B cell (primary cell): Measurements from ENCODE around the gene PPP1R3E.

Experiments
- CTCF ChIP-seq: fragments of 200-600 bp; IDR thresholded peaks from one replicate; pipeline ENCODE4 v1.8.0; 2022; ENCODE audit warnings: antibody characterized with exemption, mild to moderate bottlenecking
- EZH2 ChIP-seq: IDR thresholded peaks from 2 replicates; pipeline ENCODE4 v1.6.1; 2012; ENCODE audit warnings: borderline replicate concordance, low read depth, mild to moderate bottlenecking, moderate library complexity, low read length; ENCODE audit not compliant: insufficient read depth, poor library complexity, severe bottlenecking

GRCh38 chr14:23322568-23323517 lies 20.2 kb upstream of the PPP1R3E start:
- TF ChIP-seq EZH2 (no peak), CTCF (no peak)
